Measurements from ENCODE around the gene HLA-DRB1. TPM values are rescaled to one million over a fixed set of nuclear protein-coding genes. Genes with fewer than 3 reads are reported as not detected.
"Not testable (repeated sequence)": the region's sequence is repeated elsewhere in the genome, so short reads cannot be mapped to it uniquely, and the experiment has no call there.

HLA-DRB1 gene
- total RNA-seq, 3 donors from 2014 or later = 26.9 to 169 (median 89.6) TPM

DNA sequence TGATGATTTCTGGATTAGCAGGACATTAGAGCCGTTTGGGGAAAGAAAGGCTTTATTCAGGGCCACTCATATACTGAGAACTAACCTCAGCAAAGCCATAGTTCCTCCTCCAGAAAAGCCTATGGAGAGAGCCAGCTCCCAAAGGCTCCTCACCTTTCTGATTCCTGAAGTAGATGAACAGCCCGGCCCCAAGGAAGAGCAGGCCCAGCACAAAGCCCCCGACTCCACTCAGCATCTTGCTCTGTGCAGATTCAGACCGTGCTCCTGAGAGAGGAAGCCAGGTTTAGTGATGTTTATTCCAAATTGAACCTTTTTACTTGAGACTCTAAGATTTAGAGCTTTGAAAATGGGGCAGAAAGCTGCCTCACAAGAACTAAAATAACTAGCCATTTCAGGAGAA, 9.1 kb downstream of the HLA-DRB1 start:
- Histone ChIP-seq H3K36me3 (ENCODE audit: low read depth) (no peaks in the 10 kb centered on the region), H3K4me3 (no peak overlapping the region), H3K4me1 (ENCODE audit: low read depth) (no peaks in the 10 kb centered on the region), H3K9me3 (no peaks in the 10 kb centered on the region)
- TF ChIP-seq, protein P1, sequence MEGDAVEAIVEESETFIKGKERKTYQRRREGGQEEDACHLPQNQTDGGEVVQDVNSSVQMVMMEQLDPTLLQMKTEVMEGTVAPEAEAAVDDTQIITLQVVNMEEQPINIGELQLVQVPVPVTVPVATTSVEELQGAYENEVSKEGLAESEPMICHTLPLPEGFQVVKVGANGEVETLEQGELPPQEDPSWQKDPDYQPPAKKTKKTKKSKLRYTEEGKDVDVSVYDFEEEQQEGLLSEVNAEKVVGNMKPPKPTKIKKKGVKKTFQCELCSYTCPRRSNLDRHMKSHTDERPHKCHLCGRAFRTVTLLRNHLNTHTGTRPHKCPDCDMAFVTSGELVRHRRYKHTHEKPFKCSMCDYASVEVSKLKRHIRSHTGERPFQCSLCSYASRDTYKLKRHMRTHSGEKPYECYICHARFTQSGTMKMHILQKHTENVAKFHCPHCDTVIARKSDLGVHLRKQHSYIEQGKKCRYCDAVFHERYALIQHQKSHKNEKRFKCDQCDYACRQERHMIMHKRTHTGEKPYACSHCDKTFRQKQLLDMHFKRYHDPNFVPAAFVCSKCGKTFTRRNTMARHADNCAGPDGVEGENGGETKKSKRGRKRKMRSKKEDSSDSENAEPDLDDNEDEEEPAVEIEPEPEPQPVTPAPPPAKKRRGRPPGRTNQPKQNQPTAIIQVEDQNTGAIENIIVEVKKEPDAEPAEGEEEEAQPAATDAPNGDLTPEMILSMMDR (IDR thresholded peaks at IDR 0.05) = no peak
- intact Hi-C loops (cut with DNase I, micrococcal nuclease) = no loop called here
- DNase-seq (no peak), ATAC-seq (no peak)

DNA sequence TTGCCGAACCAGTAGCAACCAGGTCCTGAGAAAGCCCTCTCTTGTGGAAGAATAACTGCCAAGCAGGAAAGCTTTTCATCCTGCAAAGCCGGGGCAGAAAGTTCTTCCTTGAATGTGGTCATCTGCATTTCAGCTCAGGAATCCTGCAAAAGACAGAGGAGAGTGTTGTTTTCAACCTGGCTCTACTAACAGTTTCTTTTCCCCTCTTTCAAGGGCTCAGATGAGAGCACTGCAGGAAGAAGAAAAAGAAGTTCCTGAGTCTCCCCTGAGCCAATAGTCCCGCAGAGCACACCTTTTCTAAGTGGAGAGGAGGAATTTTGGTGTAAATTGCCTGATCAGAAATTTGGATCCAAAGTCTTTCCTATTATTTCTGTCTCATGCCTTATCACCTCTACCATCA, 10.7 kb downstream of the HLA-DRB1 start:
- ATAC-seq (no peak), DNase-seq (no peak)
- Histone ChIP-seq H3K36me3 (ENCODE audit: low read depth) (no peaks in the 10 kb centered on the region), H3K4me1 (ENCODE audit: low read depth) (no peaks in the 10 kb centered on the region), H3K4me3 (no peak overlapping the region), H3K9me3 (no peaks in the 10 kb centered on the region)
- intact Hi-C loops (cut with DNase I, micrococcal nuclease) = no loop called here
- TF ChIP-seq, protein P1 (IDR thresholded peaks at IDR 0.05) = no peak

DNA sequence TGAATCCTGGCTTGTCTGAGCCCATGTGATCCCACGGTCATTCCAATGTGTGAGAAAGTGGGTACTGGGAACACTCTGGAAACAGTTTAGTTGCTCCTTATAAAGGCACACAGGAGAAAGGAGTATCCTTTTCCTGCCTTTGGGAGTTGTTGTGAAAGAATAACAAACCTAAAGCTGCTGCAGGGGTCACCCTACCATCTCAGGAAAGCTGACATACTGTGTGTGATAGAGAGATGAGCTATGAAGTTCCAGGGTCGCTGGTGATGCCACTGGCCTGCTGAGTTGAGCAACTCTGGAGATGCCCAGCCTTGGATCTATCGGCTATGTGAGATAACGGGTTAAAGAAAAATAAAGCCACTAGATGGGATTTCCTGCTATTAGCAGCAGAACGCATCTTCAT, 12.2 kb downstream of the HLA-DRB1 start:
- DNase-seq, ATAC-seq: not testable (repeated sequence)

DNA sequence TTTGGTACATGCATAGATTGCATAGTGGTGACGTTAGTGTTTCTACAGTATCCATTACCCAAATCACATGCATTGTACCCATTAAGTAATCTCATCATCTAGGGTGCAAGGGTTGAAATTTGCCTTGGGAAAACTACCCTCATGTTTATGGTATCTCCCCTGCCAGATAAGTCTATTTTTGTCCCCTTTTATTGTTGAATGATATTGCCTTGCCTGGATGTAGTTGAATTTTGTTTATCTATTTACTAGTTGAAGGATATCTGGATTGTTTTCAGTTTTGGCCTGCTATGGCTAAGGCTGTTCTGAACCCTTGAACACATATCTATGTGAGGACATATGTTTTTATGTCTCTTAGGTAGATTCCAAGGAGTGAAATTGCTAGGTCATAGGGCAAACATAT, 13.4 kb downstream of the HLA-DRB1 start:
- Histone ChIP-seq H3K4me3 (no peak overlapping the region), H3K9me3 (no peaks in the 10 kb centered on the region), H3K4me1 (ENCODE audit: low read depth) (no peaks in the 10 kb centered on the region), H3K36me3 (ENCODE audit: low read depth) (no peaks in the 10 kb centered on the region)
- TF ChIP-seq, protein P1 (IDR thresholded peaks at IDR 0.05) = no peak
- no peak for DNase-seq
- intact Hi-C loops (cut with DNase I, micrococcal nuclease) = no loop called here
- ATAC-seq = no peak

More for the DNA sequence above, 12.2 kb downstream of the HLA-DRB1 start:
- intact Hi-C loops (cut with DNase I, micrococcal nuclease); H3K9me3 ChIP-seq; H3K4me1 ChIP-seq (ENCODE audit: low read depth); H3K36me3 ChIP-seq (ENCODE audit: low read depth); H3K4me3 ChIP-seq: not testable (repeated sequence)

DNA sequence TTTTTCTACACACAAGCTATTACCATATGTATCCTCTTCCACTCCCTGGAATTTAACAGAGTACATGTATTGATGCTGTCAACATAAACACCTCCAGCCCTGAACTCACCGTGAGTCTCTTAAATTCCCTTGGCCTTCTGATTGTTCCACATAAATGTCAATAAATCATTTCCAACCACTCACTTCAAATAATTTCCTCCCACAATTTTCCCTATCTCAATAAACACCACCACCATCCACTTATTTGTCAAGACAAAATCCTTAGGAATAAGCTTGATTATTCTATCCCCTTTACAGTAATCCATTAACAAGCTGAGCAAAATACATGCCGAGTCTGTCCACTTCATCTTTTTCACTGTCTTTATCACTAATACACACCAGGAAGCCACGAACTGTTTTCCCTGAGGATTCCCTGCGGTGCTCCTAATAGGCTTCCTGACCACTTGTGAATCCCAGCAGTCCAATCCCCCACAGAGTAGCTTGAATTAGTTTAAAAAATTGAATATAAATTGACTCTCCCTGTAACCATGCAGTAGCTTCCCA, 19.2 kb downstream of the HLA-DRB1 start:
- no peak overlapping the region for H3K4me3 ChIP-seq
- TF ChIP-seq, protein P1 (IDR thresholded peaks at IDR 0.05) = no peak
- intact Hi-C loops (cut with DNase I, micrococcal nuclease) = no loop called here
- DNase-seq (no peak), ATAC-seq (no peak)
- H3K4me1 ChIP-seq (ENCODE audit: low read depth) = no peaks in the 10 kb centered on the region
- no peaks in the 10 kb centered on the region for H3K36me3 ChIP-seq (ENCODE audit: low read depth)
- no peaks in the 10 kb centered on the region for H3K9me3 ChIP-seq

DNA sequence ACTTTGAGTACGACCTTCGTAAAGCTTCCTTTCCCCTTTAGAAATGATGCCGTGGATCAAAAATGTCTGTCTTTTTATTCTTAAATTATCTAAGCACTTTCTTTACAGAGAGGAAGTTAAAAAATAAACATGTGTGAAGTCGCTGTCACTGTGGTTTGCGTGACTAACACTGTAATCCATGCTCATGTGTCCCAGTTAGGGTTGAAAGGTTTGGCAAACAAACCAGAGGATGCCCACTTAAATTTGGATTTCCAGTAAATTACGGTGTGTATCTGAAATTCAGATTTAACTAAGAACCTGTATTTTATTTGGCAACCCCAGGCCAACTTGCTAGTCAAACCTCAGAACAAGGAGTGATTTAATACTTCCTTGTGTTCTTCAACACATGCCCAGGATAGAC, 21.1 kb downstream of the HLA-DRB1 start:
- TF ChIP-seq, protein P1 (IDR thresholded peaks at IDR 0.05) = no peak
- ATAC-seq (no peak), DNase-seq (no peak)
- no peaks in the 10 kb centered on the region for H3K36me3 ChIP-seq (ENCODE audit: low read depth)
- intact Hi-C loops (cut with DNase I, micrococcal nuclease) = no loop called here
- H3K4me3 ChIP-seq = no peak overlapping the region
- no peaks in the 10 kb centered on the region for H3K9me3 ChIP-seq
- H3K4me1 ChIP-seq (ENCODE audit: low read depth) = no peaks in the 10 kb centered on the region
